GM21360 (cell line): ENCODE results near the gene CFAP57.

Source experiments
- ATAC-seq: cut with Tn5 transposase; IDR thresholded peaks from one replicate; pipeline ENCODE4 v1.9.1; 2021; ENCODE audit warnings: mild to moderate bottlenecking, moderate library complexity; ENCODE audit not compliant: unreplicated experiment

Gene CFAP57

GRCh38 chr1:43275826-43276620, 103.9 kb downstream of the CFAP57 start:
- no peak for ATAC-seq

- ATAC-seq = no peak
Measured at GRCh38 chr1:43276673-43277072, 104.5 kb downstream of the CFAP57 start.

GRCh38 chr1:43277116-43277876, 105.2 kb downstream of the CFAP57 start:
- ATAC-seq = no peak

GRCh38 chr1:43279161-43279560, 107.0 kb downstream of the CFAP57 start:
- ATAC-seq = no peak

- no peak for ATAC-seq
Measured at GRCh38 chr1:43279666-43280065, 107.5 kb downstream of the CFAP57 start.

- no peak for ATAC-seq
Measured at GRCh38 chr1:43280692-43281091, 108.6 kb downstream of the CFAP57 start.

- ATAC-seq = no peak
Measured at GRCh38 chr1:43282220-43283195, 110.4 kb downstream of the CFAP57 start.

- no peak for ATAC-seq
Measured at GRCh38 chr1:43284065-43284464, 111.9 kb downstream of the CFAP57 start.

GRCh38 chr1:43284546-43285110, 112.5 kb downstream of the CFAP57 start:
- ATAC-seq = no peak

- no peak for ATAC-seq
Measured at GRCh38 chr1:43285269-43285990, 113.3 kb downstream of the CFAP57 start, which contains the start of gene C1orf210. Gene C1orf210 (minus strand): TSS chr1:43285581. CDS start chr1:43283270, 2,311 bp downstream.

GRCh38 chr1:43286115-43286514, 114.0 kb downstream of the CFAP57 start:
- no peak for ATAC-seq

GRCh38 chr1:43286533-43286932, 114.4 kb downstream of the CFAP57 start:
- ATAC-seq = no peak

- ATAC-seq = no peak
Measured at GRCh38 chr1:43288058-43288784, 116.1 kb downstream of the CFAP57 start.

- no peak for ATAC-seq
Measured at GRCh38 chr1:43288785-43289706, 116.9 kb downstream of the CFAP57 start.

- no peak for ATAC-seq
Measured at GRCh38 chr1:43292216-43292615, 120.1 kb downstream of the CFAP57 start.

- ATAC-seq = no peak
Measured at GRCh38 chr1:43292679-43293078, 120.5 kb downstream of the CFAP57 start.

GRCh38 chr1:43293176-43293575, 121.0 kb downstream of the CFAP57 start:
- ATAC-seq = no peak
